ENCODE data around the gene CHRNG.

The CHRNG gene

GRCh38 chr2:232533944-232534710, 5.4 kb upstream of the CHRNG start:
- no peak overlapping the region for H3K4me3 ChIP-seq (replicated peaks in 1 of 2; ENCODE audit: low read depth in 2 of 2, low read length in 2 of 2)
- DNase-seq (ENCODE audit: low read depth in 2 of 2), result peak; percentile 16 to 53
- TF ChIP-seq CTCF (IDR thresholded peaks at IDR 0.05; ENCODE audit: low read depth, low read length), result no peak

- DNase-seq (ENCODE audit: low read depth in 2 of 2), result no peak
- H3K4me3 ChIP-seq (replicated peaks in 1 of 2; ENCODE audit: low read depth in 2 of 2, low read length in 2 of 2), result no peak overlapping the region
- no peak for TF ChIP-seq CTCF (IDR thresholded peaks at IDR 0.05; ENCODE audit: low read depth, low read length)
These were observed 4.4 kb upstream of the CHRNG start for GRCh38 chr2:232534940-232535651.

- no peak overlapping the region for H3K4me3 ChIP-seq (replicated peaks in 1 of 2; ENCODE audit: low read depth in 2 of 2, low read length in 2 of 2)
- TF ChIP-seq CTCF (IDR thresholded peaks at IDR 0.05; ENCODE audit: low read depth, low read length), result no peak
- DNase-seq (ENCODE audit: low read depth in 2 of 2), result no peak
These were observed 3.5 kb upstream of the CHRNG start for GRCh38 chr2:232535761-232536530.

- DNase-seq (ENCODE audit: low read depth in 2 of 2), result no peak
- peak; percentile 38 for TF ChIP-seq CTCF (IDR thresholded peaks at IDR 0.05; ENCODE audit: low read depth, low read length)
- H3K4me3 ChIP-seq (replicated peaks in 1 of 2; ENCODE audit: low read depth in 2 of 2, low read length in 2 of 2), result no peak overlapping the region
These were observed 2.4 kb upstream of the CHRNG start for GRCh38 chr2:232537079-232537478.

- no peak for TF ChIP-seq CTCF (IDR thresholded peaks at IDR 0.05; ENCODE audit: low read depth, low read length)
- DNase-seq (ENCODE audit: low read depth in 2 of 2), result no peak
- H3K4me3 ChIP-seq (replicated peaks in 1 of 2; ENCODE audit: low read depth in 2 of 2, low read length in 2 of 2), result no peak overlapping the region
These were observed 2.0 kb upstream of the CHRNG start for GRCh38 chr2:232537499-232537898.

- no peak for TF ChIP-seq CTCF (IDR thresholded peaks at IDR 0.05; ENCODE audit: low read depth, low read length)
- DNase-seq (ENCODE audit: low read depth in 2 of 2), result no peak
These were observed 821 bp upstream of the CHRNG start for GRCh38 chr2:232538671-232539070.

More at GRCh38 chr2:232538671-232539070, 821 bp upstream of the CHRNG start:
- H3K4me3 ChIP-seq (replicated peaks in 1 of 2; ENCODE audit: low read depth in 2 of 2, low read length in 2 of 2), result no peak overlapping the region

Data from cardiac fibroblast (primary cell).